NCI-H2081 treated with DMSO at 0.1 percent for 48 hours (cell line): Measurements from ENCODE around the gene SLC25A22.
A peak's percentile ranks its signal among the peaks of the same experiment; 100 is the strongest.

Experiments
- DNase-seq: peaks from one replicate; lab custom pipeline; 2025; lab: John Stamatoyannopoulos, UW

SLC25A22 gene

GRCh38 chr11:771617-772204 is 26.4 kb downstream of the SLC25A22 start:
- no peak for DNase-seq

- no peak for DNase-seq
Measured at GRCh38 chr11:770642-771616, 27.2 kb downstream of the SLC25A22 start.

GRCh38 chr11:769887-770641 is 28.0 kb downstream of the SLC25A22 start:
- no peak for DNase-seq

- DNase-seq: no peak
Measured at GRCh38 chr11:767238-767637, 30.8 kb downstream of the SLC25A22 start.

GRCh38 chr11:766936-767210 is 31.2 kb downstream of the SLC25A22 start:
- DNase-seq: no peak

GRCh38 chr11:766106-766935 is 31.8 kb downstream of the SLC25A22 start:
- DNase-seq: no peak

GRCh38 chr11:765802-766091 is 32.3 kb downstream of the SLC25A22 start:
- DNase-seq: no peak

GRCh38 chr11:765025-765801 is 32.9 kb downstream of the SLC25A22 start:
- no peak for DNase-seq

GRCh38 chr11:764322-765024 is 33.6 kb downstream of the SLC25A22 start:
- no peak for DNase-seq

- DNase-seq: no peak
Measured at GRCh38 chr11:763549-764321, 34.3 kb downstream of the SLC25A22 start.

- no peak for DNase-seq
Measured at GRCh38 chr11:763073-763463, 35.0 kb downstream of the SLC25A22 start.

GRCh38 chr11:762421-763072 is 35.5 kb downstream of the SLC25A22 start:
- no peak for DNase-seq

- DNase-seq: no peak
Measured at GRCh38 chr11:761526-762108, 36.5 kb downstream of the SLC25A22 start.

GRCh38 chr11:760236-760635 is 37.8 kb downstream of the SLC25A22 start:
- no peak for DNase-seq

- no peak for DNase-seq
Measured at GRCh38 chr11:749731-750130, 48.4 kb downstream of the SLC25A22 start.

GRCh38 chr11:748007-748359 is 50.1 kb downstream of the SLC25A22 start:
- DNase-seq: no peak

GRCh38 chr11:747158-748006 is 50.7 kb downstream of the SLC25A22 start, which contains the start of gene TALDO1:
Gene TALDO1, plus strand, starts transcription at chr11:747464. Its CDS starts 18 bp downstream, at chr11:747482.
- DNase-seq: peak; percentile 61
